ENCODE data around the gene ALDH18A1. TPM values are rescaled to one million over a fixed set of nuclear protein-coding genes. Genes with fewer than 3 reads are reported as not detected.
A peak's percentile ranks its signal among the peaks of the same experiment; 100 is the strongest.

The ALDH18A1 gene
- total and polyA plus RNA-seq, 10 donors: 13.0 to 38.8 (median 23.2) TPM

DNA sequence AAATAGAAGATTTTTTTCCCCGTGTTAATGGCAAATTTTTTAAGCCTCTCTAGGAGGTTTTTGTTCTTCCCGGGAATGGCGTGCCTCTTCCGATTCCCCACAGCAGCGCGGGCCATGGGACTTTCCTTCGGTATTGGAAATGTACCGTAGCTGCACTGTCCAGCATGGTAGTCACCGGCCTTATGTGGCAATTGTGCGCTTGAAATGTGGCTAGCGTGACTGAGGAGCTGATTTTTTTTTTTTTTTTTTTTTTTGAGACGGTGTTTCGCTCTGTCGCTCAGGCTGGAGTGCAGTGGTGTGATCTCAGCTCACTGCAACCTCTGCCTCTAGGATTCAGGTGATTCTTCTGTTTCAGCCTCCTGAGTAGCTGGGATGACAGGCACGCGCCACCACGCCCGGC is 38.2 kb upstream of the ALDH18A1 start:
- DNase-seq: no peak
- peaks cover 0 to 4% (median 0%) of the 10 kb centered on the region in 8 donors for H3K9me3 ChIP-seq
- no peak overlapping the region for H3K4me3 ChIP-seq
- peaks cover 8 to 67% (median 46%) of the 10 kb centered on the region in 6 donors for H3K4me1 ChIP-seq
- H3K27me3 ChIP-seq (replicated peaks in 1 of 7): no peaks in the 10 kb centered on the region
- WGBS, 5 donors: 93 to 96% (median 94%) methylated on average over 17 to 18 of the region's 18 CpGs
- intact Hi-C loops (cut with DNase I; ENCODE audit: low total_unique reads): loop anchor here (5.0 kb wide), 1 partner anchor 148 kb away; no protein-coding TSS in a partner anchor
- H3K36me3 ChIP-seq: peaks cover 0 to 29% (median 10%) of the 10 kb centered on the region in 6 donors
- no peak for TF ChIP-seq POLR2A (IDR thresholded peaks at IDR 0.05)
- TF ChIP-seq POLR2AphosphoS5 (IDR thresholded peaks at IDR 0.05): no peak
- TF ChIP-seq CTCF (IDR thresholded peaks at IDR 0.05 in 8 of 11, conservative IDR thresholded peaks at IDR 0.05 in 3 of 11): no peak
- peak overlapping the region in 5 of 8 donors; percentile 25 to 89 (median 80) for H3K27ac ChIP-seq

DNA sequence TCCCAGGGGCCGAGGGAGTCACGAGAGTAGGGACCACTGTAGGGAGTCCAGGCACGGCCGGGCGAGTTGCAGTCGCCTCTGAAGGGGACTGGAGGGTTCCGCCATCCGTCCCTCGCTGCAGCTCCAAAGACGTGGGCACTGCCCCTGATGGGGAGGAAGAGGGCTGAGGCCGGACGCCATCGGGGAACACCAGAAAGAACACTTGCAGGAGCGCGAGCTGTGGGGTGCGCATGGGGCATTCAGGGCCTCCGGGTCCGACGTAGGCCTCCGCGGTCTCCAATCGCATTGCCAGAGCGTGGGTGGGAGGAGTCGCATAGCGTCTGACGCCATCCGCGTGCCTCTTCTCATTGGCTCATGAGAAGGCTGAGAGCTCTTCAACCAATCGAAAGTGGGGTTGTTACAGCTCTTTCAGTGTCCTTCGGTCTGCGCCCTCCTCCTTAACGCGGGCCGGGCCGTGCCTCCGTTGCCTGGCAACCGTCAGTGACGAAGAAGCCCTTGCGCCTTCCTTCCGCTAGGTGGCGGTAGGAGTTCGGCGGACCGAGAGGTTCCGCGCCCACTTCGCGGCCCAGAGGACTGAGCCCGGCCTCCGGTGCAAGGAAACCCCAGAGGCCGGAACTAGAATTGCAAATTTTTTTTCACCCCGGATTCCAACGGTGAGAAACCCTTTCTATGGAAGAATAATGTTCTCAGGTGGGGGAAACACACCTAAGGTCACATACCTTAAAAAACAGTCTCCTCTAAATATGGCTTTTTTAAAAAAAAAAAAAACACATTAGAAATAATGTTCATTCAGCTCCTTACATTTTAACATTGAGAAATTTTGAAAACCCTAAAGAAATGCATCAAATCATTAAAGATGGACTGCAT is 37.4 kb upstream of the ALDH18A1 start, which contains the start of gene TCTN3:
TSS of gene TCTN3 (minus strand) at position 260 of the 867 bp plus-strand sequence. CDS start at position 232, 28 bp downstream.
- WGBS, 5 donors: 0 to 1% (median 0%) methylated on average over 32 to 53 of the region's 53 CpGs
- peak within 1 kb of the TSS; percentile 58 to 89 (median 82) for H3K27ac ChIP-seq
- H3K36me3 ChIP-seq: peaks cover 0 to 37% (median 16%) of the 10 kb centered on the region in 6 donors
- intact Hi-C loops (cut with DNase I; ENCODE audit: low total_unique reads): loop anchor here (5.0 kb wide), 1 partner anchor 148 kb away; no protein-coding TSS in a partner anchor
- H3K4me3 ChIP-seq: peak within 1 kb of the TSS; percentile 70 to 93 (median 86)
- H3K27me3 ChIP-seq (replicated peaks in 1 of 7): no peaks in the 10 kb centered on the region
- peak; percentile 99 for DNase-seq
- peaks cover 8 to 69% (median 46%) of the 10 kb centered on the region in 6 donors for H3K4me1 ChIP-seq
- H3K9me3 ChIP-seq: peaks cover 0 to 4% (median 0%) of the 10 kb centered on the region in 8 donors
- TF ChIP-seq POLR2A (IDR thresholded peaks at IDR 0.05) (peak in 1 of 3 donors; percentile 63), CTCF (IDR thresholded peaks at IDR 0.05 in 8 of 11, conservative IDR thresholded peaks at IDR 0.05 in 3 of 11) (peak; percentile 99 to 100 (median 100)), POLR2AphosphoS5 (IDR thresholded peaks at IDR 0.05) (peak; percentile 88 to 94 (median 93))

- Histone ChIP-seq H3K4me1 (peaks cover 8 to 71% (median 45%) of the 10 kb centered on the region in 6 donors), H3K27ac (peak overlapping the region; percentile 58 to 89 (median 82)), H3K9me3 (no peaks in the 10 kb centered on the region), H3K36me3 (peaks cover 0 to 44% (median 19%) of the 10 kb centered on the region in 6 donors), H3K4me3 (peak overlapping the region; percentile 70 to 93 (median 86)), H3K27me3 (replicated peaks in 1 of 7) (no peaks in the 10 kb centered on the region)
- intact Hi-C loops (cut with DNase I; ENCODE audit: low total_unique reads): loop anchor here (5.0 kb wide), 1 partner anchor 149 kb away; no protein-coding TSS in a partner anchor
- 12 to 16% (median 13%) methylated on average over 15 of the region's 15 CpGs for WGBS, 5 donors
- no peak for TF ChIP-seq POLR2A (IDR thresholded peaks at IDR 0.05)
- TF ChIP-seq POLR2AphosphoS5 (IDR thresholded peaks at IDR 0.05): no peak
- no peak for TF ChIP-seq CTCF (IDR thresholded peaks at IDR 0.05 in 8 of 11, conservative IDR thresholded peaks at IDR 0.05 in 3 of 11)
- no peak for DNase-seq
Measured at GRCh38 chr10:95693071-95693667, 36.7 kb upstream of the ALDH18A1 start.
